ENCODE measurements around the gene RBM20.

The RBM20 gene

GRCh38 chr10:110821508-110821907 lies 177.4 kb downstream of the RBM20 start:
- Histone ChIP-seq H3K9me2 (replicated peaks; ENCODE audit: insufficient read depth, low read length) (no peaks in the 10 kb centered on the region), H3K4me1 (ENCODE audit: low read length) (peaks cover 6% of the 10 kb centered on the region; the same call in 1 of the 2 replicates), H3F3A (ENCODE audit: insufficient read depth, low read length) (no peaks in the 10 kb centered on the region), H3K27me3 (replicated peaks; ENCODE audit: insufficient read depth, low read length) (no peaks in the 10 kb centered on the region), H3K79me2 (ENCODE audit: low read length) (no peaks in the 10 kb centered on the region), H3K27ac (ENCODE audit: low read length) (no peak overlapping the region), H3K4me3 (ENCODE audit: low read length) (no peak overlapping the region), H3K9me3 (replicated peaks; ENCODE audit: insufficient read depth, low read length) (no peaks in the 10 kb centered on the region), H4K20me1 (ENCODE audit: insufficient read depth, low read length) (no peaks in the 10 kb centered on the region), H3K36me3 (replicated peaks; ENCODE audit: insufficient read depth, low read length) (no peaks in the 10 kb centered on the region), H3K9ac (ENCODE audit: low read length) (no peak overlapping the region), H3K4me2 (ENCODE audit: low read depth, low read length) (no peak overlapping the region), H2AFZ (ENCODE audit: low read length) (no peak overlapping the region)
- TF ChIP-seq EZH2 (optimal IDR thresholded peaks at IDR 0.05; ENCODE audit: low read depth, low read length) (no peak), CTCF (IDR thresholded peaks at IDR 0.05; ENCODE audit: low read length) (no peak), EZH2phosphoT487 (IDR thresholded peaks at IDR 0.05; ENCODE audit: low read length) (no peak)
- no peak for DNase-seq

GRCh38 chr10:110822035-110822711 lies 178.0 kb downstream of the RBM20 start:
- DNase-seq, result no peak
- Histone ChIP-seq H3K4me1 (ENCODE audit: low read length) (peaks cover 6% of the 10 kb centered on the region; the same call in 1 of the 2 replicates), H3K9me2 (replicated peaks; ENCODE audit: insufficient read depth, low read length) (no peaks in the 10 kb centered on the region), H2AFZ (ENCODE audit: low read length) (no peak overlapping the region), H3K27me3 (replicated peaks; ENCODE audit: insufficient read depth, low read length) (no peaks in the 10 kb centered on the region), H3F3A (ENCODE audit: insufficient read depth, low read length) (no peaks in the 10 kb centered on the region), H3K36me3 (replicated peaks; ENCODE audit: insufficient read depth, low read length) (no peaks in the 10 kb centered on the region), H3K9ac (ENCODE audit: low read length) (no peak overlapping the region), H3K9me3 (replicated peaks; ENCODE audit: insufficient read depth, low read length) (no peaks in the 10 kb centered on the region), H4K20me1 (ENCODE audit: insufficient read depth, low read length) (no peaks in the 10 kb centered on the region), H3K4me3 (ENCODE audit: low read length) (no peak overlapping the region), H3K4me2 (ENCODE audit: low read depth, low read length) (no peak overlapping the region), H3K79me2 (ENCODE audit: low read length) (no peaks in the 10 kb centered on the region), H3K27ac (ENCODE audit: low read length) (no peak overlapping the region)
- TF ChIP-seq CTCF (IDR thresholded peaks at IDR 0.05; ENCODE audit: low read length), result no peak
- no peak for TF ChIP-seq EZH2 (optimal IDR thresholded peaks at IDR 0.05; ENCODE audit: low read depth, low read length)
- TF ChIP-seq EZH2phosphoT487 (IDR thresholded peaks at IDR 0.05; ENCODE audit: low read length), result no peak

DNA sequence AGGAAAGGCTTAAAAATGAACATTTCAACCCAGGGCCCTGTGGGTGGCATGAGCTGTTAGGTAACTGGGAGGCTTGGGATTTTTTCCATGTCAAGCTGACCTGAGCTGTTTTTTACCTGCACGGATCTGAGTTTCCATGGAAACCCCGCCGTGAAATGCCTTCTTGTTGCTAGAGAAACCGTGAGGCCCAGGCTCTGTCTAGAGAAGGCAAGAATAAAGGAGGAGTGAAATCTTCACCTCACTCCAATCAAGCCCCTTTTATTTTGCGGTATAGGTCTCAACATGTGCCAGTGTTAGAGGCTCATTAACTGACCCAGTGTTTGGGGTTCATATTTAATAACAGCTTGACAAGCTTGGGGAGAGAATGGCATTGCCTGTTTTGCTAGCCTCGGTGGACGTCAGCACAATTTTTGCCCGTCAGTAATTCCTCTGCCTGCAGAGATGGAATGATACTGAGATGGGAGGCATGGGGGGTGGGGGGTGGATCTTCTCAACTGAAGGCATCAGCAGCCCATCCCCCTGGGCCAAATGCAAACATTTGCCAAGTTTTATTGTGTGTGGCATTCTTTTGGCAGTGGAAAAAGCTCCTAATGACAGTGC lies 178.7 kb downstream of the RBM20 start:
- no peaks in the 10 kb centered on the region for H3K9me2 ChIP-seq (replicated peaks; ENCODE audit: insufficient read depth, low read length)
- no peaks in the 10 kb centered on the region for H3K36me3 ChIP-seq (replicated peaks; ENCODE audit: insufficient read depth, low read length)
- H3K9ac ChIP-seq (ENCODE audit: low read length), result no peak overlapping the region
- no peak overlapping the region for H3K27ac ChIP-seq (ENCODE audit: low read length)
- H4K20me1 ChIP-seq (ENCODE audit: insufficient read depth, low read length), result no peaks in the 10 kb centered on the region
- H3F3A ChIP-seq (ENCODE audit: insufficient read depth, low read length), result no peaks in the 10 kb centered on the region
- H3K4me3 ChIP-seq (ENCODE audit: low read length), result no peak overlapping the region
- H3K9me3 ChIP-seq (replicated peaks; ENCODE audit: insufficient read depth, low read length), result no peaks in the 10 kb centered on the region
- no peaks in the 10 kb centered on the region for H3K27me3 ChIP-seq (replicated peaks; ENCODE audit: insufficient read depth, low read length)
- H3K4me1 ChIP-seq (ENCODE audit: low read length), result peaks cover 6% of the 10 kb centered on the region; the same call in 1 of the 2 replicates
- no peaks in the 10 kb centered on the region for H3K79me2 ChIP-seq (ENCODE audit: low read length)
- no peak for DNase-seq
- no peak overlapping the region for H2AFZ ChIP-seq (ENCODE audit: low read length)
- no peak overlapping the region for H3K4me2 ChIP-seq (ENCODE audit: low read depth, low read length)
- TF ChIP-seq EZH2 (optimal IDR thresholded peaks at IDR 0.05; ENCODE audit: low read depth, low read length) (no peak), EZH2phosphoT487 (IDR thresholded peaks at IDR 0.05; ENCODE audit: low read length) (no peak), CTCF (IDR thresholded peaks at IDR 0.05; ENCODE audit: low read length) (no peak)

Measured in MM.1S (cell line).